Transverse colon (tissue), 4 donors: ENCODE results near the gene CERS1. TPM values are rescaled to one million over a fixed set of nuclear protein-coding genes. Genes with fewer than 3 reads are reported as not detected.

Experiments
- DNase-seq: peaks from one replicate; pipeline ENCODE4 v3.0.0-alpha.2; 2019
- H3K27ac ChIP-seq, 4 donors: fragments of 200-600 bp; sonication (generic); 2 replicates each; pipeline ENCODE4 v1.5.1; 2016 to 2018; ENCODE audit warnings: inconsistent platforms in 4 of 4
- H3K27me3 ChIP-seq: fragments of 200-600 bp; sonication (generic); 2 replicates; pipeline ENCODE4 v1.5.1; 2017; ENCODE audit warnings: inconsistent platforms
- H3K36me3 ChIP-seq, 4 donors: fragments of 200-600 bp; sonication (generic); 2 replicates each; pipeline ENCODE4 v1.5.1; 2017 to 2019; ENCODE audit warnings: inconsistent platforms in 4 of 4
- H3K4me1 ChIP-seq, 4 donors: fragments of 200-600 bp; sonication (generic); 2 replicates each; pipeline ENCODE4 v1.5.1; 2017 to 2020; ENCODE audit warnings: inconsistent platforms in 4 of 4
- H3K4me3 ChIP-seq, 4 donors: fragments of 200-600 bp; sonication (generic); 1 replicate in 1 of 4; 2 replicates in 3 of 4; pipeline versions ENCODE4 v1.5.1 to v1.6.1; 2017 to 2019; ENCODE audit warnings: inconsistent platforms in 4 of 4
- H3K9me3 ChIP-seq, 2 donors: fragments of 200-600 bp; sonication (generic); 2 replicates each; pipeline ENCODE4 v1.5.1; 2017 to 2019; ENCODE audit warnings: inconsistent platforms in 2 of 2
- CTCF ChIP-seq, 5 experiments: fragments of 200-600 bp in 3 of 5; fragments of 450-650 bp in 2 of 5; sonication (generic) in 3 of 5; IDR thresholded peaks; 1 replicate in 2 of 5; 2 replicates in 3 of 5; pipeline ENCODE4 v1.5.1; 2016 to 2017; ENCODE audit warnings: antibody characterized with exemption in 5 of 5, inconsistent platforms in 3 of 5, mild to moderate bottlenecking in 2 of 5, moderate library complexity in 1 of 5
- EP300 ChIP-seq: sonication (generic); formaldehyde crosslinking; IDR thresholded peaks from one replicate; pipeline ENCODE4 v1.6.1; 2017; ENCODE audit warnings: antibody characterized with exemption, low read depth
- POLR2A ChIP-seq: fragments of 450-650 bp; IDR thresholded peaks from one replicate; pipeline ENCODE4 v1.6.1; 2016; ENCODE audit warnings: antibody characterized with exemption, mild to moderate bottlenecking, moderate library complexity
- POLR2AphosphoS5 ChIP-seq, 3 donors: sonication (generic); formaldehyde crosslinking; IDR thresholded peaks; one replicate each; pipeline ENCODE4 v1.6.1; 2016; ENCODE audit warnings: antibody characterized with exemption in 3 of 3
- WGBS, 2 donors: methylation state at CpG; one replicate each; pipeline ENCODE4 v1.1.5; 2018; ENCODE audit warnings: low coverage in 1 of 2; 5-methylcytosine and 5-hydroxymethylcytosine counted together
- in situ Hi-C, 4 donors: fragments of 200-750 bp; cut with MboI; loops; one replicate each; pipeline versions ENCODE4 v1.15.0 to v1.15.1; 2017; ENCODE audit warnings: low sequenced_read_pairs in 3 of 4, low pct_ligation_motif_present in 1 of 4, low pct_unique_long_range_greater_than_20kb in 1 of 4
- intact Hi-C: fragments of 100-400 bp; cut with DNase I; formaldehyde crosslinking; loops from one replicate; pipeline ENCODE4 v1.15.1; 2023; ENCODE audit warnings: low total_unique reads
- total RNA-seq, 4 donors: library from RNA; depleted of rRNA; stranded (reverse); fragments of >200 nt; gene quantifications; one replicate each; pipeline ENCODE4 v1.1.0, GENCODE V29; 2016

Gene CERS1
- total RNA-seq, 4 donors from 2014 or later: not detected

- peak; percentile 39 for DNase-seq
- peaks cover 0 to 4% (median 0%) of the 10 kb centered on the region in 4 donors for H3K36me3 ChIP-seq
- intact Hi-C loops: no loop called here
Measured at GRCh38 chr19:18915639-18916038, 19.7 kb upstream of the CERS1 start.

GRCh38 chr19:18913466-18913865, 17.5 kb upstream of the CERS1 start:
- intact Hi-C loops: no loop called here
- DNase-seq: no peak
- Histone ChIP-seq H3K36me3 (peaks cover 0 to 4% (median 0%) of the 10 kb centered on the region in 4 donors), H3K4me3 (no peak overlapping the region), H3K4me1 (peaks cover 6 to 18% (median 13%) of the 10 kb centered on the region in 4 donors), H3K27me3 (no peaks in the 10 kb centered on the region), H3K27ac (no peak overlapping the region), H3K9me3 (no peaks in the 10 kb centered on the region)
- TF ChIP-seq POLR2A (no peak), EP300 (no peak)
- in situ Hi-C loops: no loop called here
- WGBS, 2 donors: 94% methylated on average over 5 of the region's 5 CpGs; no CpG with 5 or more reads in 1 of the 2 donors

More at GRCh38 chr19:18915639-18916038, 19.7 kb upstream of the CERS1 start:
- H3K4me3 ChIP-seq: no peak overlapping the region
- WGBS, 2 donors: 47% methylated on average over 5 of the region's 5 CpGs; no CpG with 5 or more reads in 1 of the 2 donors
- no peak overlapping the region for H3K27ac ChIP-seq
- no peaks in the 10 kb centered on the region for H3K9me3 ChIP-seq
- peaks cover 13 to 29% (median 22%) of the 10 kb centered on the region in 4 donors for H3K4me1 ChIP-seq
- peak in 2 of 5 experiments; percentile 30 to 46 for TF ChIP-seq CTCF (IDR thresholded peaks at IDR 0.05)
- TF ChIP-seq POLR2AphosphoS5 (IDR thresholded peaks at IDR 0.05): no peak
- TF ChIP-seq EP300: no peak
- no peak for TF ChIP-seq POLR2A
- in situ Hi-C loops: no loop called here
- H3K27me3 ChIP-seq: no peaks in the 10 kb centered on the region

GRCh38 chr19:18912933-18913332, 17.0 kb upstream of the CERS1 start:
- Histone ChIP-seq H3K4me3 (no peak overlapping the region), H3K27ac (no peak overlapping the region), H3K36me3 (peaks cover 0 to 4% (median 0%) of the 10 kb centered on the region in 4 donors), H3K9me3 (no peaks in the 10 kb centered on the region), H3K27me3 (no peaks in the 10 kb centered on the region), H3K4me1 (peaks cover 6 to 12% (median 8%) of the 10 kb centered on the region in 4 donors)
- intact Hi-C loops: no loop called here
- DNase-seq: no peak
- no peak for TF ChIP-seq CTCF (IDR thresholded peaks at IDR 0.05)
- no peak for TF ChIP-seq EP300
- TF ChIP-seq POLR2A: no peak
- no peak for TF ChIP-seq POLR2AphosphoS5 (IDR thresholded peaks at IDR 0.05)
- 98% methylated on average over 12 of the region's 14 CpGs; no CpG with 5 or more reads in 1 of the 2 donors for WGBS, 2 donors
- in situ Hi-C loops: no loop called here

GRCh38 chr19:18910801-18911436, 15.0 kb upstream of the CERS1 start:
- Histone ChIP-seq H3K4me1 (peaks cover 0 to 2% (median 0%) of the 10 kb centered on the region in 4 donors), H3K27ac (no peak overlapping the region), H3K36me3 (peaks cover 0 to 4% (median 0%) of the 10 kb centered on the region in 4 donors), H3K4me3 (no peak overlapping the region), H3K9me3 (no peaks in the 10 kb centered on the region), H3K27me3 (no peaks in the 10 kb centered on the region)
- TF ChIP-seq EP300: no peak
- TF ChIP-seq POLR2AphosphoS5 (IDR thresholded peaks at IDR 0.05): no peak
- no peak for TF ChIP-seq CTCF (IDR thresholded peaks at IDR 0.05)
- TF ChIP-seq POLR2A: no peak
- WGBS, 2 donors: 94 to 100% methylated on average over 1 to 18 of the region's 19 CpGs
- in situ Hi-C loops: no loop called here
- DNase-seq: no peak
- intact Hi-C loops: no loop called here
